ENCODE results near the gene LDLRAD4. TPM values are rescaled to one million over a fixed set of nuclear protein-coding genes. Genes with fewer than 3 reads are reported as not detected.

LDLRAD4 gene
- total RNA-seq, 2 experiments from 2014 or later: 34.3 to 35.7 TPM

- Mint-ChIP-seq H3K27me3 (ENCODE audit: low read depth) (peaks cover 35% of the 10 kb centered on the region), H3K4me1 (ENCODE audit: low read depth) (peaks cover 14% of the 10 kb centered on the region), H3K36me3 (ENCODE audit: low read depth) (no peaks in the 10 kb centered on the region), H3K9me3 (ENCODE audit: insufficient read depth) (no peaks in the 10 kb centered on the region), H3K27ac (no peak overlapping the region), H3K4me3 (no peak overlapping the region)
- POLR2A ChIA-PET: interaction anchor here (0.7 kb wide), 1 partner anchor 482 kb away, joined by 3 read pairs; no protein-coding TSS in a partner anchor
- ATAC-seq (no peak), DNase-seq (no peak)
- CTCF ChIA-PET: interaction anchor here (0.8 to 1.5 kb wide), 2 partner anchors 9 to 47 kb away, joined by 3 read pairs; no protein-coding TSS in a partner anchor
Observed at GRCh38 chr18:13206301-13206700, 12.3 kb upstream of the LDLRAD4 start.

DNA sequence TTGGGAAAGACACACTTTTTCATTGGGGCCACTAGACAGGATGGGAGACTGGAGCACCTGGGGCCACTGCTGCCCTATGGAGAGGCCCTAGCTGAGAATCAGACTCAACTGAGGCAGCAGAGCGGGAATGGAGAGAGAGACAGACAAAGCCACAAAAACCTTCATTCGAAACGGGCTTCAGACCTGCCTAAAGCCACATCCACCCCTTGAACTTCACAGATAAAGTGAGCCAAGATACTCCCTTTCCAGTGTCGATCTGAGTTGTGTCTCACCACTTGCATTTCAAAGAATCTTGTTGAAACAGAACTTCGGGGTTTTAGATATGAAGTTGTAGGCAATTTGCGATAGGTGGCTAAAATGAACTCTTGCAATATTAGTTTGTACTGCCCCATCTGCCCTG is 11.3 kb upstream of the LDLRAD4 start:
- POLR2A ChIA-PET: no interaction called here
- peaks cover 14% of the 10 kb centered on the region for H3K4me1 Mint-ChIP-seq (ENCODE audit: low read depth)
- no peak overlapping the region for H3K27ac Mint-ChIP-seq
- CTCF ChIA-PET: interaction anchor here (0.8 to 1.5 kb wide), 3 partner anchors 8 to 48 kb away, joined by 3 to 7 read pairs (median 3); no protein-coding TSS in a partner anchor
- ATAC-seq (peak; percentile 69), DNase-seq (peak; percentile 39)
- H3K4me3 Mint-ChIP-seq: no peak overlapping the region
- H3K9me3 Mint-ChIP-seq (ENCODE audit: insufficient read depth): no peaks in the 10 kb centered on the region
- no peaks in the 10 kb centered on the region for H3K36me3 Mint-ChIP-seq (ENCODE audit: low read depth)
- peaks cover 37% of the 10 kb centered on the region for H3K27me3 Mint-ChIP-seq (ENCODE audit: low read depth)

DNA sequence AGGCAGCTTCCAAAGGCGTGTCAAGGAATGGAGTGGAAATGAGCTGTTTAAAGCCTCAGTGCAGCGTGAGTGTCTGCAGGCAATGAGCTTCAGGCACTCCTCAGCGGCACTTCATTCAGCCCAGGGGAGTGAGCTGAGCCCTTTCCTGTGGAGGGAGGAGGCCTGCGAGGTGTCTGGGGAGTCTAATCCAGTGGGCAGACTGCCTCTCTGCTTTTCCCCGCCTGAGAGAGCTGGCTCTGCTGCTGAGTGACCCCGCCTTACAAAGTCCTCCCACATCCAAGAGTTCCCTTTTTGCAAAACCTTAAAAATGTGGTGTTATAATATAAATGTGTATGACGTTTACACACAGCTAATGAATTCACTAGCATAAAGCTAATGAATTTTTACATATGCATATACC is 7.0 kb upstream of the LDLRAD4 start:
- no peaks in the 10 kb centered on the region for H3K36me3 Mint-ChIP-seq (ENCODE audit: low read depth)
- DNase-seq (no peak), ATAC-seq (no peak)
- H3K27ac Mint-ChIP-seq: no peak overlapping the region
- CTCF ChIA-PET: interaction anchor here (0.7 kb wide), 1 partner anchor 52 kb away, joined by 3 read pairs; no protein-coding TSS in a partner anchor
- POLR2A ChIA-PET: interaction anchor here (0.6 kb wide), 1 partner anchor 1629 kb away, joined by 3 read pairs; no protein-coding TSS in a partner anchor
- peaks cover 21% of the 10 kb centered on the region for H3K4me1 Mint-ChIP-seq (ENCODE audit: low read depth)
- no peaks in the 10 kb centered on the region for H3K9me3 Mint-ChIP-seq (ENCODE audit: insufficient read depth)
- no peak overlapping the region for H3K4me3 Mint-ChIP-seq
- peaks cover 42% of the 10 kb centered on the region for H3K27me3 Mint-ChIP-seq (ENCODE audit: low read depth)

- Mint-ChIP-seq H3K9me3 (ENCODE audit: insufficient read depth) (no peaks in the 10 kb centered on the region), H3K27me3 (ENCODE audit: low read depth) (peaks cover 39% of the 10 kb centered on the region), H3K27ac (no peak overlapping the region), H3K36me3 (ENCODE audit: low read depth) (no peaks in the 10 kb centered on the region), H3K4me1 (ENCODE audit: low read depth) (peaks cover 11% of the 10 kb centered on the region), H3K4me3 (no peak overlapping the region)
- no peak for ATAC-seq
- DNase-seq: no peak
- ChIA-PET POLR2A (no interaction called here), CTCF (no interaction called here)
Observed at GRCh38 chr18:13213036-13213795, 5.3 kb upstream of the LDLRAD4 start.

GRCh38 chr18:13214609-13215008 is 4.0 kb upstream of the LDLRAD4 start:
- Mint-ChIP-seq H3K9me3 (ENCODE audit: insufficient read depth) (no peaks in the 10 kb centered on the region), H3K27ac (no peak overlapping the region), H3K36me3 (ENCODE audit: low read depth) (no peaks in the 10 kb centered on the region), H3K4me1 (ENCODE audit: low read depth) (peaks cover 21% of the 10 kb centered on the region), H3K4me3 (no peak overlapping the region), H3K27me3 (ENCODE audit: low read depth) (peaks cover 29% of the 10 kb centered on the region)
- ChIA-PET POLR2A (no interaction called here), CTCF (interaction anchor here (2.2 to 2.4 kb wide), 2 partner anchors 52 to 324 kb away, joined by 8 to 31 read pairs; no protein-coding TSS in a partner anchor)
- ATAC-seq: no peak
- DNase-seq: no peak

DNA sequence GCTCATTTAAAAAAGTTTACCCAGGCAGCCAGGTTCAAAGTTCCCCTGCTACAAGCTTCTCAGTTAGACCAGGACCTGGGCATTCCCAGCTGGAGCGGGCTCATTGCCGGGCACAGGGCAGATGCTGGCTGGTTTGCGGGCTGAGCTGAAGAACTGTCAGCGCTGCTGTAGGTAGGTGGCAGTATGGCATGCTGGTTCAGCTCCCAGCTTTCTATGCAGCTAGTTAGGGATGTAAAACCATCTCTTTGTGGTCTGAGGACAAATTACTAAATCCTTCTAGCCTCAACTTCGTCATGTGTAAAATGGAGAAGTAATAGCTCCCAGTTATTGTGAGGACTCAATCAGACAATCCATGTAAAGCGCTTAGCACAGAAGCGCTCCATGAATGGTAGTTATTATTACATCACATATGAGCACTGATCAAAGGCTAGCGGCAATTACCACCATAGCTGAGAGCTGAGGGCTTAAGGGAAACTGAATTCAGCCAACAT is 2.4 kb upstream of the LDLRAD4 start:
- ChIA-PET POLR2A (interaction anchor here (0.8 to 1.8 kb wide), 4 partner anchors 8 to 225 kb away, joined by 3 to 6 read pairs (median 3); partner anchors contain the start of gene CEP192), CTCF (interaction anchor here (0.7 to 3.2 kb wide), 76 partner anchors 8 to 597 kb away, joined by 3 to 36 read pairs (median 5); no protein-coding TSS in a partner anchor)
- DNase-seq (peak; percentile 73), ATAC-seq (peak; percentile 43)
- peaks cover 30% of the 10 kb centered on the region for H3K27me3 Mint-ChIP-seq (ENCODE audit: low read depth)
- H3K4me1 Mint-ChIP-seq (ENCODE audit: low read depth): peaks cover 36% of the 10 kb centered on the region
- H3K9me3 Mint-ChIP-seq (ENCODE audit: insufficient read depth): no peaks in the 10 kb centered on the region
- H3K27ac Mint-ChIP-seq: no peak overlapping the region
- peak overlapping the region; percentile 71 for H3K4me3 Mint-ChIP-seq
- no peaks in the 10 kb centered on the region for H3K36me3 Mint-ChIP-seq (ENCODE audit: low read depth)

DNA sequence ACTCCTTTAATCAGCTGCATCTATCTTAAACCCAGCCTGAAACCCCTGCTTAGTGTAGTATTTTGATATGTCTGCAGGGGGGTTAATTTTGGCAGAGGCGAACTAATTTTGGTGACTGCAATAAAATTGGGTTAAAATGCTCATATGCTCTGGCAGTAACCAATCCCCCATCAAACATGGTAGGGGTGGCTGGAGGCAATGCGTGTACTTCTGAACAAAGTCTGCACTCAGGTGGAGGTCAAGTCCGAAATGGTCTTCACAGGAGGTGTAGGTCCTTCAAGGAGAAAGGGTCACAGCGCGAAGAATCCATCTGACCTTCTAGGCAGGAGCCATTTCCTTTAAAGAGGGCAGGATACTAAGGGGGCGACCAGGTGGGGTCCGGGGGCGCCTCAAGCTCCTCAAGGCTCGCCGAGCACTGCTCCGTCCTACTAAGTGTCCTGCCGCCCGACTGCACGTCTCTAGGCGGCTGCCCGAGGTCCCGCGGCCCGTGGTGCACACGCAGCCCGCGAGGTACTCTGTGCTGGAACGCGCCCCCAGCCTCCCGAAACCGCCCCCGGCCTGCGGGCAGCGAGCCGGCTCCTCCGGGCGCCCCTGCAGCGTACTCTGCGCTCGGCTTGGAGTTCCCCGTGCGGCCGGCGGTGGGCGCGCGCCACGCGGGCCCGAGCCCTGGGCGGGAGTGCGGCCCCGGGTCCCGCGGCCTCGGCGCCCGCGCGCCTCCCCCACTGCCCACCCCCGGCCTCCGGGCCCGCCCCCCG is 1.7 kb upstream of the LDLRAD4 start:
- no peaks in the 10 kb centered on the region for H3K36me3 Mint-ChIP-seq (ENCODE audit: low read depth)
- CTCF ChIA-PET: interaction anchor here (0.7 to 3.2 kb wide), 71 partner anchors 8 to 596 kb away, joined by 3 to 36 read pairs (median 5); no protein-coding TSS in a partner anchor
- H3K27me3 Mint-ChIP-seq (ENCODE audit: low read depth): peaks cover 27% of the 10 kb centered on the region
- ATAC-seq: peak; percentile 64
- DNase-seq: peak; percentile 60
- H3K4me3 Mint-ChIP-seq: peak overlapping the region; percentile 71
- H3K9me3 Mint-ChIP-seq (ENCODE audit: insufficient read depth): no peaks in the 10 kb centered on the region
- H3K4me1 Mint-ChIP-seq (ENCODE audit: low read depth): peaks cover 39% of the 10 kb centered on the region
- POLR2A ChIA-PET: interaction anchor here (0.8 to 1.8 kb wide), 6 partner anchors 7 to 396 kb away, joined by 3 to 6 read pairs (median 3); partner anchors contain the start of gene CEP192
- peak overlapping the region; percentile 72 for H3K27ac Mint-ChIP-seq

GRCh38 chr18:13217466-13217961 is 1.0 kb upstream of the LDLRAD4 start:
- DNase-seq (peak; percentile 60), ATAC-seq (peak; percentile 50)
- H3K27me3 Mint-ChIP-seq (ENCODE audit: low read depth): peaks cover 27% of the 10 kb centered on the region
- no peaks in the 10 kb centered on the region for H3K9me3 Mint-ChIP-seq (ENCODE audit: insufficient read depth)
- peak overlapping the region; percentile 18 for H3K4me3 Mint-ChIP-seq
- H3K27ac Mint-ChIP-seq: no peak overlapping the region
- CTCF ChIA-PET: interaction anchor here (1.2 to 3.2 kb wide), 11 partner anchors 10 to 346 kb away, joined by 3 to 19 read pairs (median 7); no protein-coding TSS in a partner anchor
- H3K4me1 Mint-ChIP-seq (ENCODE audit: low read depth): peaks cover 44% of the 10 kb centered on the region
- POLR2A ChIA-PET: interaction anchor here (1.0 kb wide), 2 partner anchors 56 to 395 kb away, joined by 3 read pairs; no protein-coding TSS in a partner anchor
- H3K36me3 Mint-ChIP-seq (ENCODE audit: low read depth): no peaks in the 10 kb centered on the region

GRCh38 chr18:13217971-13218367 is 591 bp upstream of the LDLRAD4 start:
- no peak for DNase-seq
- peaks cover 27% of the 10 kb centered on the region for H3K27me3 Mint-ChIP-seq (ENCODE audit: low read depth)
- no peaks in the 10 kb centered on the region for H3K36me3 Mint-ChIP-seq (ENCODE audit: low read depth)

GRCh38 chr18:13218997-13219396 is 437 bp downstream of the LDLRAD4 start:
- Mint-ChIP-seq H3K9me3 (ENCODE audit: insufficient read depth) (no peaks in the 10 kb centered on the region), H3K4me3 (peak overlapping the region; percentile 80), H3K4me1 (ENCODE audit: low read depth) (peaks cover 56% of the 10 kb centered on the region), H3K27me3 (ENCODE audit: low read depth) (peaks cover 23% of the 10 kb centered on the region), H3K27ac (peak overlapping the region; percentile 70), H3K36me3 (ENCODE audit: low read depth) (no peaks in the 10 kb centered on the region)
- ATAC-seq: no peak
- POLR2A ChIA-PET: interaction anchor here (0.6 to 1.3 kb wide), 6 partner anchors 15 to 507 kb away, joined by 3 to 4 read pairs (median 3); partner anchors contain the start of gene FAM210A
- DNase-seq: no peak
- CTCF ChIA-PET: interaction anchor here (0.9 to 2.3 kb wide), 5 partner anchors 47 to 222 kb away, joined by 3 to 9 read pairs (median 3); no protein-coding TSS in a partner anchor

More at GRCh38 chr18:13217971-13218367, 591 bp upstream of the LDLRAD4 start:
- Mint-ChIP-seq H3K4me3 (peak overlapping the region; percentile 66), H3K9me3 (ENCODE audit: insufficient read depth) (no peaks in the 10 kb centered on the region), H3K27ac (no peak overlapping the region), H3K4me1 (ENCODE audit: low read depth) (peaks cover 48% of the 10 kb centered on the region)
- ChIA-PET CTCF (interaction anchor here (1.2 to 3.2 kb wide), 5 partner anchors 48 to 346 kb away, joined by 3 to 14 read pairs (median 5); no protein-coding TSS in a partner anchor), POLR2A (no interaction called here)
- peak; percentile 17 for ATAC-seq

Measured in activated CD8-positive, alpha-beta T cell treated with anti-CD3 and anti-CD28 coated beads, Interleukin-2, amount 10 ng/mL, durations not matched to agents 7 days and 5 days (primary cell).